Memory B cell (primary cell): Measurements from ENCODE around the gene GREB1.

Experiments used
- ATAC-seq: fragments of 150-1000 bp; cut with Tn5 transposase; 2 replicates; pipeline ENCODE4 v1.10.0; 2021; ENCODE audit warnings: low read depth, mild to moderate bottlenecking, moderate library complexity
- DNase-seq, 2 donors: peaks; one replicate each; pipeline ENCODE4 v3.0.0; 2022; ENCODE audit warnings: low spot score in 2 of 2
- H3K27ac Mint-ChIP-seq: one replicate; pipeline ENCODE4 v1.8.0; 2022; ENCODE audit warnings: mild to moderate bottlenecking, moderate library complexity, mixed read lengths
- H3K27me3 Mint-ChIP-seq: one replicate; pipeline ENCODE4 v1.8.0; 2022; ENCODE audit warnings: mixed read lengths
- H3K36me3 Mint-ChIP-seq: one replicate; pipeline ENCODE4 v1.8.0; 2022; ENCODE audit warnings: mild to moderate bottlenecking, mixed read lengths
- H3K4me1 Mint-ChIP-seq: one replicate; pipeline ENCODE4 v1.8.0; 2022; ENCODE audit warnings: mixed read lengths
- H3K4me3 Mint-ChIP-seq: one replicate; pipeline ENCODE4 v1.8.0; 2022; ENCODE audit warnings: mild to moderate bottlenecking, moderate library complexity, mixed read lengths
- H3K9me3 Mint-ChIP-seq: one replicate; pipeline ENCODE4 v1.8.0; 2022; ENCODE audit warnings: mixed read lengths

GREB1 gene

DNA sequence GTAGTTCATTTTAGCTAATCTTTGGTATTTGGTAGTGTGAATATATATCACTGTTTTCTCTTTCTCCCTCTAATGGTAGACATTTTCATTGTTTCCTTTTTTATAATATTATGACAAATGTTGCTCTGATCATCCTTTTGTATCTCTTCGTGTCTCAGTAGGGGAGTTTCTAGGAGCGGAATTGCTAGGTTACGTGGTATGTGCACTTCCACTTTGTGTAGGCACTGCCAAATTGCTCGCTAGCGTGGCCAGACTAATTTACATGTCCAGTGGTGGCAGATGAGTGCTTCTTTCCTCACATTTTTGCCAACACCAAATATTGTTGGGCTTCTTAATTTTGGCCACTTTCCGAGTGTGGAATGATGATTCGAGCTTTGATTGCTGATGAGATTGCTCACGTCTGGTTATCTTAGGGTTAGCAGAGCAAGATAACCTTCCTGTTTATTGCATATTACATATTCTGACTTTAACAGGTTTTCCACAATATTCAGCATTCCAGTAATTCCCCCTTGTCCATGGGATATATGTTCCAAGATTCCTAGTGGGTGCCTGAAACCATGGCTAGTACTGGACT, 30.4 kb upstream of the GREB1 start:
- H3K36me3 Mint-ChIP-seq: peaks cover 3% of the 10 kb centered on the region
- ATAC-seq (no peak), DNase-seq (no peak)
- peaks cover 5% of the 10 kb centered on the region for H3K9me3 Mint-ChIP-seq
- peaks cover 4% of the 10 kb centered on the region for H3K4me1 Mint-ChIP-seq
- no peak overlapping the region for H3K27ac Mint-ChIP-seq
- no peak overlapping the region for H3K4me3 Mint-ChIP-seq
- H3K27me3 Mint-ChIP-seq: peaks cover 15% of the 10 kb centered on the region

DNA sequence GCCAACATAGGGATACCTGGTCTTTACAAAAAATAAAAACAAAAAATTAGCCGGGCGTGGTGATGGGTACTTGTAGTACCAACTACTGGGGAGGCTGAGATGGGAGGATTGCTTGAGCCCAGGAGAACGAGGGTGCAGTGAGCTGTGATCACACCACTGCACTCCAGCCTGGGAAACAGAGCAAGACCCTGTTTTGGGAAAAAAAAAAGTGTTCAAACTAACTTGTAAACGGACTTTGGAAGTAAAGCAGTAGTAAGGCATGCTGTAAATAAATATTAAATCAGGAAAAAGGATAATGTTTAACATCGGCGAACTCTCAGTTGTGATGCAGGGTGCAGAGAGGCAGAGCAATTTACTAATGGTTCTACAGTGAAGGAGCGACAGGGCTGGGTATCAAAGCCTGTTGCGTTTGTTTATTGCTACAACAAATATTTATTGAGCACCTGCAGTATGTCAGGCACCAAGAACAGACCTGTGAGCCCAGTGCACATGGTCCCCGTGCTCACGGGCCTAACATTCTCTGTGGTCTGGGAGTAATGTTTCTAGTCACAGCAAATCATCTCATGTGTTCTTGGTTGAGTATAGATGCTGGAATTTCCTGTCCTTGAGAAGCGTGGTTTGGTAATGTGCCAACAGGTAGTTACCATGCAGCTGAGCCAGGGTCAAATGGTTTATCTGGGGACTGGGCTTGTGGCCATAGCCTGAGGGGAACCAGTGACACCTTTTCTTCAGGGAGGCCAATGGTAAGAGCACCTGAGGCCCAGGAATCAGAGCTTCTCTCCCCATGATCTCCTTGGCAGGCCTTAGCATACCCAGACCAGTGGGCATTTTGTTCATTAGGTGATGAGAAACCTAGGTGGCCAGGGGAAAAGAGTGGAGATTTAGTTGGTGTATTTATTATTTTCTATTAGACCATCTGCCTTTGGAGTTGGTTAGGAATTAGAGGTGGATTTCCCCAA, 27.9 kb upstream of the GREB1 start:
- H3K4me3 Mint-ChIP-seq: no peak overlapping the region
- peaks cover 5% of the 10 kb centered on the region for H3K9me3 Mint-ChIP-seq
- H3K27ac Mint-ChIP-seq: no peak overlapping the region
- ATAC-seq: no peak
- no peak for DNase-seq
- H3K36me3 Mint-ChIP-seq: peaks cover 3% of the 10 kb centered on the region
- peaks cover 9% of the 10 kb centered on the region for H3K27me3 Mint-ChIP-seq
- H3K4me1 Mint-ChIP-seq: no peaks in the 10 kb centered on the region

DNA sequence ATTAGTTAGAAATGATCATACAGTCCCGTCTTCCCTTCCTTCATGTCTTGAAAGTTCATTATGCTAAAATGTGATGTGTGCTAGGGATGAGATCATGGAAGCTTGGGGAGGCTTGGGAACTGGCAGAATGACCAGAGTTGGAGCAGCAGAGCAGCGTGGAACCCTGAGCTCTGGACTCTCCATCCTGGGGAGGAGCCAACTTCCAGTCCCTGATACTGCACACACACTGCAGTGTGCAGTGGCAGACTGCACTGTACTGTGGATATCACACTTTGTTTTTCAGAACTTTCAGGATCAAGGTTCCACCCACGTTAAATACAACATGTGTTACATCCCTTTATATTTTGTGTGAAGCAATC, 27.3 kb upstream of the GREB1 start:
- Mint-ChIP-seq H3K4me3 (no peak overlapping the region), H3K27me3 (peaks cover 9% of the 10 kb centered on the region), H3K27ac (no peak overlapping the region), H3K9me3 (peaks cover 5% of the 10 kb centered on the region), H3K4me1 (no peaks in the 10 kb centered on the region), H3K36me3 (peaks cover 3% of the 10 kb centered on the region)
- ATAC-seq (no peak), DNase-seq (no peak)

DNA sequence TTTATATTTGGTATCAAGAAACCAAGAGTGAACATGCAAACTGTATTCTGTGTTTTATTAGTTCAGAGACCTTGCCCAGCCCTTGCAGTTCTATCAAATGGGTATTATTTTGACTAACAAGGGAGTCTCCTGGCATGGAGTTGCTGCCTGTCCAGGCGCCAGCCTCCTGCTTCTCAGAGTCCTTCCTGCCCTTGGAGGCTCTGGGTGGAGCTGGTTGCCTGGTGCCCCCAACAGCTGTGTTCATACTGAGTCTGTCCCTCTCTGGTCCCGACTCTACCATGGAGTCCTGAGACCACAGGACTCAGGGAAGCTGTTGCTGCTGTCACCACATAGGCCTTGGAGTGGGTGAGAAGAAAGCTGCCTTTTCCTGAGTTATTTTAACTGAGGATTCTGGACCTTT, 26.3 kb upstream of the GREB1 start:
- no peak overlapping the region for H3K27ac Mint-ChIP-seq
- peaks cover 3% of the 10 kb centered on the region for H3K36me3 Mint-ChIP-seq
- ATAC-seq: no peak
- no peak overlapping the region for H3K4me3 Mint-ChIP-seq
- DNase-seq: no peak
- H3K4me1 Mint-ChIP-seq: no peaks in the 10 kb centered on the region
- peaks cover 5% of the 10 kb centered on the region for H3K9me3 Mint-ChIP-seq
- peaks cover 9% of the 10 kb centered on the region for H3K27me3 Mint-ChIP-seq

DNA sequence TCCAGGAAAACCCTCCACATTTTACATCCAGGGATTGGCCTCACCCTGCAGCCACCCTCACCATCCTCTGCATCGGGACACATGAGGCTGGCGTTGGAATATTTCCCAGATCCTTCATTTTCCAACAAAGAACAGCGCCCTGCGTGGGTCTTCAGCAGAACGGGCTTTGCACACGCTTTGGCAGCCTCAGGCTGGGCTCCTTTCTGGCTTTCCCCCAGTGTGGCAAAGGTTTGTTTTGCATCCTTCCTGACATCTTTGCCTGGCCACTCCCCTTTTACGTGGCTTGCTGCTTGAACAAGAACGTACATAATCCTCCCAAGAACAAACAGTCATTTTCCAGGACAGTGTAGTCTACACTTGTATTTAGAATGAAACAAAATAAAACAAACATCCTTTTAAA, 25.6 kb upstream of the GREB1 start:
- Mint-ChIP-seq H3K4me3 (no peak overlapping the region), H3K27ac (no peak overlapping the region), H3K27me3 (peaks cover 6% of the 10 kb centered on the region), H3K4me1 (no peaks in the 10 kb centered on the region), H3K36me3 (no peaks in the 10 kb centered on the region), H3K9me3 (peaks cover 2% of the 10 kb centered on the region)
- no peak for ATAC-seq
- DNase-seq: no peak

DNA sequence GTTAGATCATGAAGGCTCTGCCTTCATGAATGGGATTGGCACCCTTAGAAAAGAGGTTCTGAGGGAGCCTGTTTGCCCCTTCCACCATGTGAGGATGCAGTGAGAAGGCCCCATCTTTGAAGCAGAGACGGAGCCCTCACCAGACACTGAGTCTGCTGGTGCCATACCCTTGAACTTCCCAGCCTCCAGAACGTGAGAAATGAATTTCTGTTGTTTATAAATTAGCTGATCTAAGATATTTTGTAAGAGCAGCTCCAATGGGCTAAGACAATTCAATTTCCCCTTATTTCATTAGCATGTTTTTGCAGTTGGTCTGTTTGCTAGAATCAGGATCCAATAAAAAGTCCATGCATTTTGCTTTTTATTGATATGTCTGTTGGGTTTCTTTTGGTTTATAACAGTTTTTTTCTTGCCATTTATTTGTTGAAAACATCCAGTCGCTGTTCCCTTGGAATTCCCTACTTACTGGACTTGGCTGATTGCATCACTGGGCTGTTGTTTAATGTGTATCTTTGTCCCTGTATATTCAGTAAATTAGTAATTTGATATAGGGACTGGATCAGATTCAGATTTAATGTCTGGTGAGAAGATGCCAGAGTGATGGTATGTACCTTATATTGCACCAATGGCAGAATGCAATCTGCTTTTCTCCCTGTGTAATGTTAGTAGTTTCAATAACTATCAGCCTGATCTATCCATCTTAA, 24.0 kb upstream of the GREB1 start:
- no peaks in the 10 kb centered on the region for H3K9me3 Mint-ChIP-seq

DNA sequence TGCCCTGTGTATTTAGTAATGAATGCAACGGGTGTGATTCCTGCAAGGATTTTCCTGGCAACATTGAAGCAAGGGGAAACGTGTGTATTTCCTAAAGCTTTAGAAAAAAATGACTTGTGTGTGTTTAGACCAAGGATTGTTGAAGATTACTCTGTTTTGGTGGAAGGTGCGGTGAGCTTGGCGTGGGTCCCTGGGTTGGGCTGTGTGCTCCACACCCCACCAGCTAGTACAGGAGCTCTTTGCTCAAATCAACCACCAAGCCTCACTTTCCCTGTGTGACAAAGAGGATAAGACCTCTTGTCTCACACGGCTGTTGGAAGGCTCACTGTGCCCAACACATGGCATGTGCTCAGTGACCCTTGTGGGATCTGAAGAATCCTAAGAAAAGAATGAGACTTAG, 21.4 kb upstream of the GREB1 start:
- Mint-ChIP-seq H3K9me3 (no peaks in the 10 kb centered on the region), H3K36me3 (no peaks in the 10 kb centered on the region), H3K27me3 (peaks cover 12% of the 10 kb centered on the region), H3K27ac (no peak overlapping the region), H3K4me1 (no peaks in the 10 kb centered on the region), H3K4me3 (no peak overlapping the region)
- DNase-seq (no peak), ATAC-seq (no peak)

More for the DNA sequence above, 24.0 kb upstream of the GREB1 start:
- Mint-ChIP-seq H3K27me3 (peaks cover 6% of the 10 kb centered on the region), H3K36me3 (no peaks in the 10 kb centered on the region), H3K4me3 (no peak overlapping the region), H3K4me1 (no peaks in the 10 kb centered on the region), H3K27ac (no peak overlapping the region)
- no peak for ATAC-seq
- no peak for DNase-seq

DNA sequence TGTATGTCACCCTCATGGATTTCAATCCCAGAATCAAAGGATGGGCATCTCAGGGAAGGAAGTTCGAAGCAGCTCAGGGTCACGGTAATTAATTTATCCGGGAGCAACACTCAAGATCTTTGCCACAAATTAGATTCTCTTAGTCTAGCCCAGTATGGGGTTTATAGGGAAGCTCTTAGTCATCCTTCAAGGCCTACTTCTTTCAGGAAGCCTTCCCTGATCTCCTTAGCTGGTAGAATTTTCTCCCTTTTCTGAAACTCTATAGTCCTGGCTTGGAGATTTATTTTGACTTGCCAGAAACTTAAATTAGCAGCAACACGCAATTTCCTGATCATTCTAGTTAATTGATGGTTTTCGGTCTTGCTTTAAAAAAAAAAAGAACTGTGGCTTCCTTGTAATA, 20.5 kb upstream of the GREB1 start:
- Mint-ChIP-seq H3K27ac (no peak overlapping the region), H3K36me3 (no peaks in the 10 kb centered on the region), H3K4me3 (no peak overlapping the region), H3K27me3 (peaks cover 12% of the 10 kb centered on the region), H3K4me1 (no peaks in the 10 kb centered on the region), H3K9me3 (no peaks in the 10 kb centered on the region)
- ATAC-seq (no peak), DNase-seq (no peak)

DNA sequence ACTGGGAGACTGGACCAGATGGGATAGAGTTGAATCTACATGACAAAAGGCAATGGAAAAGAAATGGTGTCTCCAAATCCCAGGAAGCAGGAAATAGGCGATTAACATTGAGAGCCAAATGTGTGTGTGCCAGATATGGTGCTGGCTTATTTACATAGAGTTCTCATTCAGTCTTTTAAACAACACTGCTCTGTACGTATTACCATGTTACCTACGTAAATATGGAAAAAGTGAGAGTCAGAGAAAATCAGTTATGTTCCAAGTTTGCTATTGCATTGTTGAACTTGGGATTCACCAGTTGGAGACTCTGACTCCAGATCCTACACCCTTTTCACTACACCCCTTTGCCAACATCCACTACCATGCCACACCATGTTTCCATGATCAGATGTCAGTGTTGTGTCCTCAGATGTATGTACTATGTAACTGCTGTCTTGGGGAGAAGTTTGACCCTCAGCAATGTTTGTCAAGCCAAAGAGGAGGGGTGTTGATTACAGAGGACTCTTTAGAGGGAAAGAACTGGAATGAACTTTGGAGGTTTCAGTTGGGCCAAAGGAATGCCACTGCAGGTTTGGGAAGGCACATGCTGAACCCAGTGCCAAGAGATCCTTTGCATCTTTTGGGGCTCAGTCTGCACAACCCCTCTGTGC, 19.6 kb upstream of the GREB1 start:
- ATAC-seq: no peak
- Mint-ChIP-seq H3K9me3 (no peaks in the 10 kb centered on the region), H3K4me3 (no peak overlapping the region), H3K36me3 (no peaks in the 10 kb centered on the region), H3K4me1 (no peaks in the 10 kb centered on the region), H3K27me3 (peaks cover 12% of the 10 kb centered on the region), H3K27ac (no peak overlapping the region)
- DNase-seq: no peak

DNA sequence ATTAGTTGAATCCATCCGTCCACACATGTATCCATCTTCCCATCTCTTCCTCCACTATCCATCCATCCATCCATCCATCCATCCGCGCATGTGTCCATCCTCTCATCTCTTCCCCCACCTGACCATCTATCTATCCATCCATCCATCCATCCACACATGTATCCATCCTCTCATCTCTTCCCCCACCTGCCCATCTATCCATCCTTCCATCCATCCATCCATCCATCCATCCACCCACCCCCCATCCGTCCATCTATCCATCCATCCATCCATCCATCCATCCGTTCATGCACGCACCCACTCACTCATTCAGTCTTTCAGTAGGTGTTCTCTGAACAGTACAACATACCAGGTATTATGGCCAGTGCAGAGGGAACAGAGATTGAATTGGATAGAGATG, 18.9 kb upstream of the GREB1 start:
- H3K4me1 Mint-ChIP-seq: no peaks in the 10 kb centered on the region
- no peak overlapping the region for H3K27ac Mint-ChIP-seq
- no peak for DNase-seq
- H3K9me3 Mint-ChIP-seq: no peaks in the 10 kb centered on the region
- H3K27me3 Mint-ChIP-seq: peaks cover 12% of the 10 kb centered on the region
- no peaks in the 10 kb centered on the region for H3K36me3 Mint-ChIP-seq
- H3K4me3 Mint-ChIP-seq: no peak overlapping the region
- ATAC-seq: no peak

DNA sequence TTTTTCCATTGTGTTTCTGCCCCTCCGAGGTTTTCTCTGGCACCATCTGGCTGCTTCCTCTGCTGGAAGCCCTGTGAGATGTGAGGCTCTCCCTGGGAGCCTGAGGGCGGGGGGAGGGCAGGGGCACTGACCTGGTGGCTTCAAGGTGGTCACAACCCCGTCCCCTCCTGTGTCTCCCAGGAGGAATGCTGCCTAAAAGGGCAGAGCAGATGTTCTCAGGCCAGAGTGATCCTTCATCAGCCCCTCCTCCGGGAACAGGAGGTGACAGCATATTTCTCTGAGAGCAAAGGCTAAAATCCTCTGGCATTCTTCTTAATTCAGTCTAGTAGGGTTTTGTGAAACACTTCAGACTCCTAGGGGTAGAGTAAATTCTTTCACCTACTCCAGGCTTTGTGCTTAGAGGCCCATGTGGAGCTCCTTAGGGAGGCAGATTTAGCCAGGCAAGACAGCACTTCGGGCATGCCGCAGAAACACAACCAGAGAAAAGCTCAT, 18.3 kb upstream of the GREB1 start:
- Mint-ChIP-seq H3K27me3 (peaks cover 14% of the 10 kb centered on the region), H3K4me3 (no peak overlapping the region), H3K36me3 (peaks cover 2% of the 10 kb centered on the region), H3K4me1 (no peaks in the 10 kb centered on the region), H3K9me3 (peaks cover 2% of the 10 kb centered on the region), H3K27ac (no peak overlapping the region)
- ATAC-seq: no peak
- no peak for DNase-seq

DNA sequence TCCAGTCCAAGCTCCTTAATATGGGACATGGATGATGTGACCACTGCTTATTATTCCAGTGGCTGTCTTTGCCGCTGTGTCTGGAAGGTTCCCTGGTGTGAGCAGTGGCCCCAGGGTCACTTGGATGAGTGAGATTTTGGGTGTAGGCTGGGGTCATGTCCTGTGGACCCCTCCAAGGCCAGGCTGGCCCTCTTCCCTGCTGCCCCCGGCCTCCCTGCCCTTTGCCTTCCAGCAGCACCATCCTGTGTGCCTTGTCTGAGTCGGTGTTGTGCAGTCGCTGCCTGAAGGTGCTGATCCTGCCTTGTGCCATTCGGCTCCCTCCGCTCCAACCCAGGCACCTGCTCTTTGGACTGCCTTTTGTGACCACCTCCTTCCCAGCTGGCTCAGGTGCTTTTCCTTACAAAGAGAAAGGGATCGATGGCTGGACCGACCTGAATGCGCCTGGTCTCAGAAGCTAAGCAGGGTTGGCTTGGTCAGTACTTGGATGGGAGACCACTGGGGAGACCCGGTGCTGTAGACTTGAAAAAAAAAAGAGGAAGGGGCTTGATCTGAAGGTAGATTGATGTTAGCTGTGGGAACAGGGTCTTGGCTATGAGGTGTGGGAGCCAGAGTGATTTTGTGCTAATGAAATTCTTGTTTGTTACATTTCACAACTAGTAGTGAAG, 16.7 kb upstream of the GREB1 start:
- H3K4me1 Mint-ChIP-seq: no peaks in the 10 kb centered on the region
- H3K27me3 Mint-ChIP-seq: peaks cover 15% of the 10 kb centered on the region
- DNase-seq (no peak), ATAC-seq (no peak)
- H3K9me3 Mint-ChIP-seq: peaks cover 4% of the 10 kb centered on the region
- H3K27ac Mint-ChIP-seq: no peak overlapping the region
- H3K4me3 Mint-ChIP-seq: no peak overlapping the region
- peaks cover 3% of the 10 kb centered on the region for H3K36me3 Mint-ChIP-seq

DNA sequence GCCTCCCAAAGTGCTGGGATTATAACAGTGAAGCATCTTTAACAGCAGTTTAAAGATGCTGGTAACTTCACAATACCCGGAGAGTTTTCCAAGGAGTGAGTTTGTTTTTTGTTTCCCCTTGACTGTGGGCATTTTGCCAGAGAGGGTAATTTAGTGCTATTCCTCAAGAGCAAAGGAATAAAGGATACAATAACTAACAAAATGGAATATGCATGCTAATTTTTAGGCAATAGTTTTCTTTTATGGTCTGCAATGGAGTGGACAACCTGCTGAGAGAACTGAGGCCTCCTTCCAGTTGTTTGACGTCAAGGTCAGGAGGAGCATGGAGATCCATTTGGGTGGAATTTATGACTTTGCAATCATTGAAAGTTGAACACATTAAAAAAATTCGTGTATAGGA, 15.9 kb upstream of the GREB1 start:
- peaks cover 16% of the 10 kb centered on the region for H3K27me3 Mint-ChIP-seq
- ATAC-seq: no peak
- H3K27ac Mint-ChIP-seq: no peak overlapping the region
- H3K4me3 Mint-ChIP-seq: no peak overlapping the region
- no peak for DNase-seq
- peaks cover 3% of the 10 kb centered on the region for H3K36me3 Mint-ChIP-seq
- no peaks in the 10 kb centered on the region for H3K4me1 Mint-ChIP-seq
- H3K9me3 Mint-ChIP-seq: peaks cover 4% of the 10 kb centered on the region
